Cerebellar nuclear complex (tissue), 1 donor: ENCODE data around the gene AXIN1.
A peak's percentile ranks its signal among the peaks of the same experiment; 100 is the strongest.
"Not testable (repeated sequence)": the region's sequence is repeated elsewhere in the genome, so short reads cannot be mapped to it uniquely, and the experiment has no call there.

Experiments used
- DNase-seq, 2 experiments: peaks; one replicate each; lab custom pipeline; 2025; lab: John Stamatoyannopoulos, UW

The AXIN1 gene

DNA sequence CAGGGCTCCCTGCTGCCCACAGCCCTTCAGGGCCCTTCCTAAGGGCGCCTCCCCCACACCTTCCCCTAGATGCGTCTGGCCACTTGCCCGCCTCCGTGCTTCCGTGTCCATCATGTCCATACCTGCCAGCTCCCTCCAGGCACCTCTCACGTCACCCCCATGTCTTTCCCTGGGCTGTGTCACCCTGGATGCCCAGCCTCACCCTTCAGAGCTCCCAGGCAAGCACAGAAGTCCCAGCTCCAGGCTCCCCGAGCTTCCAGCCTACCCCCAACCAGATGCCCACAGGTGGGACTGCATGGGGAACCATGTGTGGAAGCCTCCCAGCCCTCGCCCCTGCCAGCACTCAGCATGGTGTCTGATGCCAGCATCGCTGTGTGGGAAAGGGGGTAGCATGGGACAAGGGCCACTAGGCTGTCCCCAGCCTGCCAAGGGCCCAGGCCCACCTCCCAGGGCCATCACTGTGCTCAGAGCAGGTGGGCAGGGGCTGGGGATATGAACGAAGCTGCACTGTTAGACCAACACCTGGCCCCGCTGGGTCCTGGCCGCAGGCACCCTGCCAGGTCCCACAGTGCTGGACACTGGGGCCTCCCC is 1.9 kb upstream of the AXIN1 start:
- DNase-seq, result no peak

DNA sequence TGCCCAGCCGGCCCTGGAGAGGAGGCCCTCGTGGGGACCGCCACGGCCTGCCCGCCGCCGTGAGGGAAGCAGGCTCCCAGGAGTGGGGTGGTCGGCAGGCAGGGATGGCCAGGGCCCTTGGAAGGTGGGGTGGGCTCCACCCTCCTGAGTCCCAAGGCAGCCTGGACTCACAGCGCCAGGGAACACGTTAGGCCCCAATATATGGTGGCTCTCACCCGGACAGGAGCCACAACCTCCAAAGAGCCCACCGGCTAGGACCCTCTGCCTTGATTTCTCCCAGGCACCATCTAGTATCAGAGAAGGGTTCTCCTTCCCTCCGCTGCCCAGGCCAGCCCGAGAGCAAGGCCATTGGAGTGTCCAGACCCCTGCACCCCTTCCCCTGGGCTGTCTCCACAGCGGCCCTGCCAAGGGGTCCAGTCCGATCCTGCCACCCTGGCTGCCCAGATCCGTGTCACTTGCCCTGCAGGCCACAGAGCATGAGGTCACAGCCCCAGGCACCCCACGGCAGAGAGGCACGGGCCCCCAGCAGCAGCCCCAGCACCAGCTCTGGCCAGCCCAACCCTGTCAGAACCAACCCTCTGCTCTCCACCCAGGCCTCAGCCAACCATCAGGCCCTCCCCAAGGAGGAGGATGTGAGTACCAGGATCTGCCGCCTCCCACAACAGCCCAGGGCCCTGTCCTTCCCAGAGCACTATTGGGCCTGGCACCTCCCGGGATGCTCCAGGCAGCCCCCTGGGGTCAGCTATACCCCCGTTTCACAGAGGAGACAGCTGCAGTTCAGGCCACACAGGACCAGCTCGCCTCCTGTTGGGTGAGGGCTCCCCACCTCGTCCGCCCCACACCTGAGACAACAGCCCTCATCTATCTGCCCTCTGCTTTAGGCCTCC is 1.1 kb upstream of the AXIN1 start:
- DNase-seq, result no peak

DNA sequence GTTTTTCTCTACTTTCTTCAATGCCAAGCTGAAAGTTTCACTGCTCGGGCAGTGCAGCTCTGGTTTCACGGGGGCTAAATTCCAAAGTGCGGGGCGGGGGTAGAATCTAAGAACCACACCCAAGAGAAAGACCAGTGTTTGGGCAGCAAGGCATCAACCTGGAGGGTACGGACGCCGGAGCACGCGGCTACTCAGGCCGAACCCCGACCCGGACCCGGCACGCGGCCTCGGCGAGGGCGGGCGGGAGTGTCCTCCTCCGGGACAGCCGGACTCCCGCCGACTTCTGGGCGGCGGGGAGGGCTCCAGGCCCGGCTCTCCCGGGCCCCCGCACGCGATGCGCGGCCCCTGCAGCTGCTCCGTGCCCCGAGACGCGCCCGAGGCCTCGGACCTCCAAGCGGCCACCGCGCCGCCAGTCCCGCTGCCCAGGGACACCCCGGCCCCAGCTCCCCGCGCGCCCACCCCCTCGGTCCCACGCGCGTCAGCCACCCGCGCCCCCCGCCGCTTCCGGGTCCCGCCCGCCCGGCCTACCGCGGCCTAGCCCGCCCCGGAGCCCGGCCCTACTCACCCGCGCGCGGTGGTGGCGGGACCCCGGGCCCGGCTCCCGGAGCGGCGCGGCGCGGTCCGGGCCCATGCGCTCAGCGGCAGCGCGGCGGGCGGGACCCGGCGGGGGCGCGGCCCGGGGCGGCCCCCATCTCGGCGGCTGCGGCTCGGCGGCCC is 561 bp downstream of the AXIN1 start:
- DNase-seq, result no peak

DNA sequence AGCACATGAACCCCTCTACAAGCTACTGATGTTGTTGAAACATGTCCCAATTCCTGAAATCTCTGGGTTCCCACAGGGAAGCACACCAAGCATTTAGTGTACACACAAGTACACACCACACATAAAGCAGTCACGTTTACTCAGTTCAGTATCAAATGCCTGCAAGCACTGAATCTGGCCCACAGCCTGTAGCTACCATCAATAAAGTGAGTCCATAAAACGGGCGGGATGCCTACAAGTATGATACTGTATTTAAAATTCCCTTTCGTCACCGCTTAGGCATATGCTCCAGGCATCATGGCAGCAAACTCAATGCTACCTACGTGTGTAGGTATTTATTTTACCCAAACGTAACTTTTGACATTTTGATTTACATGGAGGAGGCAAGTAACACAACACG is 2.3 kb downstream of the AXIN1 start:
- no peak for DNase-seq

DNA sequence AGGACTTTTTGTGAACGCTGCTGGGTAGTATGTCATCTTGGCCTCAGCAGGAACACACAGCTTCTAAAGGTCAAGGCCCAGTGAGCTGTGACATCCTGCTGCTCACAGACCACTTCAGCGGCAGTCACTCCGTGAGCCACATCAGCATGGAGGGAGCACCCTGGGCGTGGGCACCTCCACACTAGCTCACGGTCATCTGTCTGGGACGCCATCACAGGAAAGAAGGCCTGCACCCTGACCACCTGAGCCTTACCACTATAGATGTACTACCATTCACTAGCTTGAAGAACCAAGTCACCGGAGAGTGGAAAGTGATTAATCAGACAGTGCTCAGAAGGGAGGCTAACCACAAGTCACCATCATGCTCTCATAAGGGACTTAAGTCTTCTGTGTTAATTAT is 3.3 kb downstream of the AXIN1 start:
- DNase-seq, result no peak

DNA sequence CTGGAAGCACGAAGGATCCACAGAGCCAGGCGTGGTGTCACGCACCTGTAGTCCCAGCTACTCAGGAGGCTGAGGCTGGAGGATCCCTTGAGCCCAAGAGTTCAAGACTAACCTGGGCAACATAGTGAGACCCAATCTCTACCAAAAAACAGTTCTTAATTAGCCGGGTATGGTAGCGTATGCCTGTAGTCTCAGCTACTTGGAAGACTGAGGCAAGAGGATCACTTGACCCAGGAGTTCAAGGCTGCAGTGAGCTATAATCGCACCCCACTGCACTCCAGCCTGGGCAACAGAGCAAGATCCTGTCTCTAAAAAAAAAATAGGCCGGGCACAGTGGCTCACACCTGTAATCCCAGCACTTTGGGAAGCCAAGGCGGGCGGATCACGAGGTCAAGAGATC is 4.0 kb downstream of the AXIN1 start:
- not testable (repeated sequence) for DNase-seq

DNA sequence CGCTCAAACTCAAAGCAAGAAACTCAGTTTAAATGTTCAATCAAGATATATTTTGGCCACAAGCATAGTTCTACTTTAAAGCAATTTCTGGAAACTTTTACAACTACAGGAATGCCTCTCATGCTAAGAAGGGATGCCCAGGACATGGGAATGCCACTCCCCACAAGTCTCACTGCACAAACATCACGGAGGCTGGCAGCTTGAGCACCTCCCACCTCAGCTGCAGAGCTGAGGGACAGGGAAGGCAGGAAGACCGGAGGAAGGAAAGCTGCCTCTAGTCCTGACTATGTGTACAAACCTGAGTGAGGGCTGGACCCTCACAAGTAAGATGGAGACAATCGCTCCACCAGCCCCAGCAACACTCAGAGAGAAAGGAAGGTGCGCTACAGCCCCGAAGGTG is 5.3 kb downstream of the AXIN1 start:
- DNase-seq, result no peak

DNA sequence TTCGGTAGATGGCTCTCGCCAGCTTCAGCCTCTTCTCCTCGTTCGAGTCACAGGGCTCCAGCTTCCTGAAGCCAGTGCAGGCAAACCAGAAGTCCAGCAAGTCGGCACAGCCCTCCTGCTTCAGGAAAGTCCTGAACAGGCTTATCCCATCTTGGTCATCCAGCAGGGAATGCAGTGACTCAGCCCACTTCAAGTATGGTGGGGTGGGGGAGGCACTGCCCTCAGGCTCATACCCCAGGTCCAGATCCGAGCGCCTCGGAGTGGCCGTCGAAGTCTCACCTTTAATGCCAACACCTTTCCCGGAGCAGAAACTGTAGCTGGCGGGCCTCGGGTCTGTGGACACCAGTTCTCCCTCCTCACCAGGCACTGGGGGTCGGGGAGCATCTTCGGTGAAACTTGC is 5.9 kb downstream of the AXIN1 start:
- DNase-seq, result no peak

DNA sequence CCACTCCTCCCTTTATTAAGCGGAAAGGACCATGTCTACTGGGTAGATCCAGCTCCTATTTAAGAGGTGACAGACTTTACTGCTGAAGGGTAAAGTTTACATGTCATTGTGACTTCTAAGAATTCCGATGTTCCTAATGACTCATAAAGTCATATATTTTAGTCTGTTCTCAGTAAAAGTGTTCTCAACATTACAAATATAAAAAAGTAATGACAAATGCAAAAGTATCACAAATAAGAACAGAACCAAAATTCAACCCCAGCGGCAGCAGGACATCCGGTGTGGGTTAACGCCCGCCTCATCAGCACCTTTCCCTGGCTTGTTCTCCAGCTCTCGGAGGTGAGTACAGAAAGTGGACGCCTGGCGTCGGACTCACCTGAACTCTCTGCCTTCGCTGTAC is 6.8 kb downstream of the AXIN1 start:
- no peak for DNase-seq

DNA sequence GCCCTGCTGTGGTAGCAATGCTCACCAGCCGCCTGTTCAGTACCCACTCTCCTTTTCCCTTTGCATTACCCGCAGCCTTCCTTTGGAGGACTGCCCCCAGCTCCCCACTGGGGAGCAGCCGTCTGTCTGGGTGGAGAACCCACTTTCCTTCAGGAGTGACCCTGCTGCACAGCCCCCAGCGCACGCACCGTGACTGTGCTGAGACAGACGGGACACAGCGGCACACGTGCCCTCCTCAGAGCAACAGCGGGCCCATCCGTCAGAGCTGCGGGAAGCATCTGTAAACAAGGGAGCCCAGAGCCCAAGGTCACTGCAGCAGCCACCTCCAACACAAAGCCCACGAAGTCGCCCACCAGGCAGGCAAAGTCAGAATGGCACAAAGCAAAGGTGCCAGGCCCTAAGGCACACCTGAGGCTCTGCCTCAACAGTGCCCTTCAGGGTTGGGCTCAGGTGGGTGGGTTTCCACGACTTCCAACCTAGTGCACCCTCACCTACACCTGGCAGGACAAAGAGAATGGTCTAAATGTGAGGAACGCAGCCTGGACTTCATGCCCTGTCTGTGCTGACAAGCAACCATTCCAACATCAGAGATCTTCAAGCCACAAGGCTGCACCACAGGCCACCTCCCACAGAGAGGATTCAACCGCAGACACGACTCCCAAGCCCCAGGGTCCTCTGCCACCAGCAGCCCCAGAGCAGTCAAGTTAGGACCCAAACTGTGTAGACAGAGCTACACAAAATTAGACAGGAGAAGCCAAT is 9.9 kb downstream of the AXIN1 start:
- DNase-seq, result no peak

DNA sequence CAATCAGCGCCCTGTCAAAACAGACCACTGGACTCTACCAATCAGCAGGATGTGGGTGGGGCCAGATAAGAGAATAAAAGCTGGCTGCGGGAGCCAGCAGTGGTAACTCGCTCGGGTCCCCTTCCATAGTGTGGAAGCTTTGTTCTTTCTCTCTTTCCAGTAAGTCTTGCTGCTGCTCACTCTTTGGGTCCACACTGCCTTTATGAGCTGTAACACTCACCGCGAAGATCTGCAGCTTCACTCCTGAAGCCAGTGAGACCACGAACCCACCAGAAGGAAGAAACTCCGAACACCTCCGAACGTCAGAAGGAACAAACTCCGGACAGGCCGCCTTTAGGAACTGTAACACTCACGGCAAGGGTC is 10.6 kb downstream of the AXIN1 start:
- not testable (repeated sequence) for DNase-seq

DNA sequence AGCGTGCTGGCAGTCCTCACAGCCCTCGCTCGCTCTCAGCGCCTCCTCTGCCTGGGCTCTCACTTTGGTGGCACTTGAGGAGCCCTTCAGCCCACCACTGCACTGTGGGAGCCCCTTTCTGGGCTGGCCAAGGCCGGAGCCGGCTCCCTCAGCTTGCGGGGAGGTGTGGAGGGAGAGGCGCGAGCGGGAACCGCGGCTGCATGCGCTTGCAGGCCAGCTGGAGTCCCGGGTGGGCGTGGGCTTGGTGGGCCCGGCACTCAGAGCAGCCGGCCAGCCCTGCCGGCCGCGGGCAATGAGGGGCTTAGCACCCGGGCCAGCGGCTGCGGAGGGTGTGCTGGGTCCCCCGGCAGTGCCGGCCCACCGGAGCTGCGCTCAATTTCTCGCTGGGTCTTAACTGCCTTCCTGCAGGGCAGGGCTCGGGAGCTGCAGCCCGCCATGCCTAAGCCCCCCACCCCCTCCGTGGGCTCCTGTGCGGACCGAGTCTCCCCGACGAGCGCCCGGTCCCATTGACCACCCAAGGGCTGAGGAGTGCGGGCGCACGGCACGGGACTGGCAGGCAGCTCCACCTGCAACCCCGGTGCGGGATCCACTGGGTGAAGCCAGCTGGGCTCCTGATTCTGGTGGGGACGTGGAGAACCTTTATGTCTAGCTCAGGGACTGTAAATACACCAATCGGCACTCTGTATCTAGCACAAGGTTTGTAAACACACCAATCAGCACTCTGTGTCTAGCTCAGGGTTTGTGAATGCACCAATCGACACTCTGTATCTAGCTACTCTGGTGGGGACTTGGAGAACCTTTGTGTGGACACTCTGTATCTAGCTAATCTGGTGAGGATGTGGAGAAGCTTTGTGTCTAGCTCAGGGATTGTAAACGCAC is 11.2 kb downstream of the AXIN1 start:
- not testable (repeated sequence) for DNase-seq

DNA sequence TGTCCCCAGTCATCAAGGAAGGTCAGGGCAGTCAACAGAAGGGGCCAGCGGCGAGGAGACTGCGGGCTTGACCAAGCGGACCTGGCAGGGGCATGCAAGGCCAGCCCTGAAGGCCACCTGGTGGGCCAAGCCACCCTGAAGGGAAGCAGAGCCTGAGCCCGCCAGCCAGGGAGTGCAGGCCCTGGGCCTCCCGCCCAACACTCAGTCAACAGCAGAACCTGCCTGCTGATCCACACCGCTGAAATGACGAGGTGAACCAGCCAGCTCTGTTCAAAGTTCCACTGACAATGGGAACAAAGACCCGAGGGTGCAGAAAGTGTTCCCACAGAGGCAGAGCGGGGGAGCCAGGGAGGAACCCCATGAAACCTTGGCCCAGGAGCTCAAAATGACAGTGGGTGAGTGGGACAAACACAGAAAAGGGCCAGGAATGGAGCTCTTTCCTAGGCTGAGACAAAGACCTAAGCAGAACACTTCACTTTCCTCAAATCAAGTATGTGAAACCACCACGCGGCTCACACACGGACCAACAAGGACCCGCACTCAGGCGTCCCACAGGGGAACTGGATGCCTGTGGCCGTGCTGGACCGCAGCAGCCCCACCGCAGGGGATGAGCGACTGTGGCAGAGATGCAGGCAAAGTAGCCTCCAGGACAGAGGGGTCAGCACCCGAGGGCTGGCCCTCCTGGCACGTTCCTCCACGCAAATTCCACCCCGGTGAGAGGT is 12.0 kb downstream of the AXIN1 start:
- no peak for DNase-seq

DNA sequence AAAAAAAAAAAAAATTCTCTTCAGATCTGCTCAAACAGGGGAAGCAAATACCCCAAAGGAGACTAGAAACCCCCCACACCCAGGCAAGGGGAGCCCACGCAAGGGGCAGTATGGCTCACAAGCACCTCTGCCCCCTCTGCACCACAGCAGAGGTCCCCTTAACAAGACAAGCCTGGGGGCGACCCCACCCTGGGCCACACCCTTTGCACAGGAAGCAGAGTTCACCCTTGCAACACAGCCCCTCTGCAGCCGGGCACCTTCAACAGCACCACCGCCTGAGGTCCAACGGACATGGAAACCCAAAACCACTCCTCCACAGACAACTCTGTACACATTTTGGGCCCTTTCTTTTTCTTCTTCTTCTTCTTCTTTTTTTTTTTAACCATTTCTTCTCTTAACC is 12.8 kb downstream of the AXIN1 start:
- DNase-seq, result no peak

DNA sequence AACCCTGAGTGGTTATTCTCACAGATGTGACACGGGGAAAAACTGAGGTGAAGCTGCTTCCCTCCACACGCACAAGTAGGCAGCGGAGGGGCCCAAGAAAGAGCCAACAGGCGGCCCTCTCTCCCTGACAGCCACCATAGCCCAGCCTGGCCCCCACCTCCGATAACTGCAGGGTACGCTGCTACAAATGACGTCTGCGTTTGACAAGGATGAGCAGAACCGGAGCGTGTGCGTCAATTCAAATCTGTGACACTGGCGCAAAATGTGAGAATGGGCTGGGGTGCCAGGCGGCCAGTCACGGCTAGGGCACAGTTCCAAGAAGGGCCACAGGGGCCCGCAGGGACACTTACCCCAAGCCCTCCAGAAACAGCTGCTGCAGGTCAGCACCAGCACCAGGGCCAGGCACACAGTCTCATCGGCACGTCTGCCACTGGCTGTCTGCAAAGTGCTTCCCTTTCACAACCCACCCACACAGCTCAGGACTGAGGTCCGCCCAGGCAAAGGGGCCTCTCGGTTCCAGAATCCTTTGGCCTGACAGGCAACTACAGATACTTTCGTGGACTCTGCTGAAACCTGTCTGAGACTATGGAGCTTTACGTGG is 14.4 kb downstream of the AXIN1 start:
- DNase-seq, result no peak

DNA sequence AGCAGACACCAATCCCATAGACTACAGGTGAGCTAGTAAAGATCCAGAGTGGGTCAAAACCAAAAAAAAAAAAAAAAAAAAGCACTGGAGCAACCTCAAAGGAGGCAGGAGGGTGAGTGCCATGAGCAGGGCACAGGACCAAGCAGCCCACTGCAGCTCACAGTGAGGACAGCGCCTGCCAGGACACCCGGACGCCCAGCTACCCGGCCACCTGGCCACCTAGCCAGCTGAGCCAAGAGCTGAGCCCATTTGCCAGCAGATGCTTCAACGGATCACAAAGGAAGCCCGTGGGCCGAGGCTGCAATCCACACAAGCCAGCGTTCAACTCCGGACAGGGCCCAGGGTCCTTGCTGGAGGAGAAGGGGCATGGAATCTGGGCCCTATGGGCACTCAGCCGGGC is 15.1 kb downstream of the AXIN1 start:
- DNase-seq, result peak; percentile 32 to 80

DNA sequence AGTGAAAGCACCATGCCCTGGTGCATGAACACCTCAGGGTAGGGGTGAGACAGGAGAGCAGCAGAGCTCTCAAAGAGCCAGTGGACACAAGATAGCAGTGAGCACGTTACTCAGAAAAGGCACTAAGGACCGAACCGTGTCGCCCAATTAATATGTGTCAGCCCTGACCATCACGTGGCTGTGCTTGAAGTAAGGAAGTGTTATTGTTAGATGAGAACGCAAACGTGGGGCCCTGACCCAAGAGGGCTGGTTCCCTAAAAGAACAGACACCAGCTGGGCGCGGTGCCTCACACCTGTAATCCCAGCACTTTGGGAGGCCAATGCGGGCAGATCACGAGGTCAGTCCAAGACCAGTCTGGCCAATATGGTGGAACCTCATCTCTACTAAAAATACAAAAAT is 16.3 kb downstream of the AXIN1 start:
- no peak for DNase-seq

DNA sequence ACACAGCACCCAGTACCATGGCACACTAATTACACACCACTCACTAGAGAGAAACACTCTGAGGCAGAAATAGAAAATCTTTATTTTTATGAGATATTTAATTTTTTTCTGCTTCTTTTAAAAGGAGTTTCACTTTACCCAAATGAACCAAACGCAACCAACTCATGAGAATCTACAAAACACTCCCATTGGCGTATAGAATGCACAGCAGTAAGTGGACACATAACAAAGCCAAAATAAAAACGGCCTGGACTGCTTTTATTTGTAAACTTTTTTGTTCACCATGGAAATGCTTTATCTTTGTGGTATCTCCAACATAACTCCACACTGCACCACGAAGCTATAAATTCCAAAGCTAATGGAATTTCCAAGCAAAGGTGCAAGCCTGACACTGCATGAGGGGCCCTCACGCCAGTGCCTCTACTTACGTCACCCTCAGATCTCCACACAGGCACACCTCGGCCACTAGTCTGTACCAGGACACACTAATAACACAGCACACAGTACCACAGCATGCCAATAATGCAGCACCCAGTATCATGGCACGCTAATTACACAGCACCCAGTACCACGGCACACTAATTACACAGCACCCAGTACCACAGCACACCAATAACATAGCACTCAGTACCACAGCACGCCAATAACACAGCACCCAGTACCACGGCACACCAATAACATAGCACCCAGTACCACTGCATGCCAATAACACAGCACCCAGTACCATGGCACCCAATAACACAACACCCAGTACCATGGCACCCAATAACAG is 17.5 kb downstream of the AXIN1 start:
- DNase-seq, result not testable (repeated sequence)

DNA sequence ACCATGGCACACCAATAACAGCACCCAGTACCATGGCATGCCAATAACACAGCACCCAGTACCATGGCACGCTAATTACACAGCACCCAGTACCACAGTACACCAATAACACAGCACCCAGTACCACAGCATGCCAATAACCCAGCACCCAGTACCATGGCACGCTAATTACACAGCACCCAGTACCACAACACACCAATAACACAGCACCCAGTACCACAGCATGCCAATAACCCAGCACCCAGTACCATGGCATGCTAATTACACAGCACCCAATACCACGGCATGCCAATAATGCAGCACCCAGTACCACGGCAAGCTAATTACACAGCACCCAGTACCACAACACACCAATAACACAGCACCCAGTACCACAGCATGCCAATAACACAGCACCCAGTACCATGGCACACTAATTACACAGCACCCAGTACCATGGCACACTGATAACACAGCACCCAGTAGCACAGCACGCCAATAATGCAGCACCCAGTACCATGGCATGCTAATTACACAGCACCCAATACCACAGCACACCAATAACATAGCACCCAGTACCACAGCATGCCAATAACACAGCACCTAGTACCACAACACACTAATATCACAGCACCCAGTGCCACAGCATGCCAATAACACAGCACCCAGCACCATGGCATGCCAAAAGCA is 18.2 kb downstream of the AXIN1 start:
- not testable (repeated sequence) for DNase-seq
